Measurements from ENCODE around the gene VAC14.

DNA sequence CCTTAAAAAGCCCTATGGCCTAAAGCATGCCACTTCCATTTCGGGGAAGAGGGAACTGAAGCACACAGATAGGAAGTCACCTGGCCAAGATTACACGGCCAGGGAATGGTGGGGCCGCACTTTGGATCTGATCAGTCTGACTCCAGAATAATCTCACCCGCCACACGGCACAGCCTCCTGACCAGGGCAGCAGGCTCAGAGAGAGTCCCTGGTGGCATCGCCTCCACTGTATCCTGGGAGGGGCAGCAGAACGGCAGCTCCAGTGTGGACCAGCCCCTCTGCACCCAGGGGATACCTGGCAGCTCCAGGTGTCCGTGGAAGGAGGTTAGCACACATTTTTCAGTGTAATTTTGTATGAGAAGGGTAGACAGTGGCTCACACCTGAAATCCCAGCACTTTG lies 35.5 kb downstream of the VAC14 start:
- TF ChIP-seq EZH2 (IDR thresholded peaks at IDR 0.05): no peak
- TF ChIP-seq POLR2AphosphoS5 (IDR thresholded peaks at IDR 0.05; ENCODE audit: borderline replicate concordance, low read depth, low read length): no peak
- no peak for TF ChIP-seq FOXP2 (optimal IDR thresholded peaks at IDR 0.05; ENCODE audit: control extremely low read depth, extremely low read length, insufficient read depth)
